TTC549 (cell line): Measurements from ENCODE around the gene SPEM3.

Experiments
- FAIRE-seq: peaks from 2 replicates; lab custom pipeline; 2012; peaks lifted over from hg19 to GRCh38; lab: Jason Lieb, UNC

The SPEM3 gene

GRCh38 chr17:7403977-7404736 lies 24.5 kb upstream of the SPEM3 start, which contains the start of gene TMEM256:
TSS of gene TMEM256 (minus strand) at chr17:7404097. CDS start at chr17:7404084, 13 bp downstream.
- peak; percentile 95 for FAIRE-seq

- no peak for FAIRE-seq
These were observed 23.8 kb upstream of the SPEM3 start for GRCh38 chr17:7404737-7405349.

GRCh38 chr17:7405350-7406234 lies 23.1 kb upstream of the SPEM3 start:
- no peak for FAIRE-seq

GRCh38 chr17:7406235-7406825 lies 22.3 kb upstream of the SPEM3 start:
- no peak for FAIRE-seq

GRCh38 chr17:7407082-7407481 lies 21.6 kb upstream of the SPEM3 start:
- no peak for FAIRE-seq

- no peak for FAIRE-seq
These were observed 21.0 kb upstream of the SPEM3 start, which contains the start of gene NLGN2 for GRCh38 chr17:7407485-7408251. TSS of gene NLGN2 (plus strand) at chr17:7407845. CDS start at chr17:7408256, 411 bp downstream.

- no peak for FAIRE-seq
These were observed 20.4 kb upstream of the SPEM3 start for GRCh38 chr17:7408252-7408727.

- FAIRE-seq: no peak
These were observed 19.8 kb upstream of the SPEM3 start for GRCh38 chr17:7408863-7409262.

GRCh38 chr17:7409716-7410115 lies 18.9 kb upstream of the SPEM3 start:
- no peak for FAIRE-seq

- FAIRE-seq: no peak
These were observed 17.8 kb upstream of the SPEM3 start for GRCh38 chr17:7410634-7411426.

GRCh38 chr17:7411427-7411750 lies 17.3 kb upstream of the SPEM3 start:
- no peak for FAIRE-seq

- no peak for FAIRE-seq
These were observed 15.2 kb upstream of the SPEM3 start for GRCh38 chr17:7413346-7413985.

GRCh38 chr17:7414837-7415236 lies 13.8 kb upstream of the SPEM3 start:
- no peak for FAIRE-seq

GRCh38 chr17:7415784-7416183 lies 12.9 kb upstream of the SPEM3 start:
- no peak for FAIRE-seq

GRCh38 chr17:7416323-7416722 lies 12.3 kb upstream of the SPEM3 start:
- FAIRE-seq: no peak

- FAIRE-seq: no peak
These were observed 11.5 kb upstream of the SPEM3 start for GRCh38 chr17:7417056-7417655.

- FAIRE-seq: no peak
These were observed 10.0 kb upstream of the SPEM3 start for GRCh38 chr17:7418472-7419152.

- FAIRE-seq: no peak
These were observed 8.6 kb upstream of the SPEM3 start, which contains the start of gene SPEM1 for GRCh38 chr17:7419819-7420610. TSS of gene SPEM1 (plus strand) at chr17:7420324. CDS start at chr17:7420385, 61 bp downstream.
